Thoracic aorta (tissue), 2 donors: ENCODE results near the gene KDM6A. TPM values are rescaled to one million over a fixed set of nuclear protein-coding genes. Genes with fewer than 3 reads are reported as not detected.
"Not testable (repeated sequence)": the region's sequence is repeated elsewhere in the genome, so short reads cannot be mapped to it uniquely, and the experiment has no call there.

ENCODE experiments used
- ATAC-seq: fragments of 150-250 bp; one replicate; pipeline ENCODE4 v1.8.0; 2017; ENCODE audit warnings: low read depth; ENCODE audit not compliant: insufficient number of reproducible peaks, low FRiP score
- DNase-seq: peaks from one replicate; pipeline ENCODE4 v3.0.0-alpha.2; 2020; ENCODE audit warnings: low spot score
- H3K27ac ChIP-seq, 2 donors: fragments of 200-600 bp; sonication (generic); 1 replicate in 1 of 2; 2 replicates in 1 of 2; pipeline ENCODE4 v1.5.1; 2016; ENCODE audit warnings: mild to moderate bottlenecking in 2 of 2, moderate library complexity in 2 of 2
- H3K27me3 ChIP-seq: fragments of 200-600 bp; sonication (generic); replicated peaks from 2 replicates; pipeline ENCODE4 v1.6.0; 2016; ENCODE audit warnings: mild to moderate bottlenecking; ENCODE audit not compliant: insufficient read depth
- H3K36me3 ChIP-seq: fragments of 200-600 bp; sonication (generic); one replicate; pipeline ENCODE4 v1.5.1; 2016
- H3K4me1 ChIP-seq, 2 donors: fragments of 200-600 bp; sonication (generic); 1 replicate in 1 of 2; 2 replicates in 1 of 2; pipeline versions ENCODE4 v1.5.1 to v1.6.0; 2016; ENCODE audit warnings: low read depth in 2 of 2, mild to moderate bottlenecking in 1 of 2; ENCODE audit not compliant: control insufficient read depth in 1 of 2
- H3K4me3 ChIP-seq: fragments of 200-600 bp; sonication (generic); 2 replicates; pipeline ENCODE4 v1.5.1; 2016; ENCODE audit warnings: mild to moderate bottlenecking
- H3K9me3 ChIP-seq: fragments of 200-600 bp; sonication (generic); 2 replicates; pipeline ENCODE4 v1.5.1; 2016
- total RNA-seq, 2 donors: library from RNA; depleted of rRNA; stranded (reverse); fragments of >200 nt; gene quantifications; one replicate each; pipeline versions ENCODE4 v1.1.0 to v1.2.3, GENCODE V29; 2016
- TF ChIP-seq, protein P1 (sequence below): fragments of 200-600 bp; sonication (generic); IDR thresholded peaks from one replicate; pipeline ENCODE4 v1.5.1; 2019; ENCODE audit warnings: antibody characterized with exemption

The KDM6A gene
- total RNA-seq, 2 donors from 2014 or later: 18.3 to 26.9 TPM

DNA sequence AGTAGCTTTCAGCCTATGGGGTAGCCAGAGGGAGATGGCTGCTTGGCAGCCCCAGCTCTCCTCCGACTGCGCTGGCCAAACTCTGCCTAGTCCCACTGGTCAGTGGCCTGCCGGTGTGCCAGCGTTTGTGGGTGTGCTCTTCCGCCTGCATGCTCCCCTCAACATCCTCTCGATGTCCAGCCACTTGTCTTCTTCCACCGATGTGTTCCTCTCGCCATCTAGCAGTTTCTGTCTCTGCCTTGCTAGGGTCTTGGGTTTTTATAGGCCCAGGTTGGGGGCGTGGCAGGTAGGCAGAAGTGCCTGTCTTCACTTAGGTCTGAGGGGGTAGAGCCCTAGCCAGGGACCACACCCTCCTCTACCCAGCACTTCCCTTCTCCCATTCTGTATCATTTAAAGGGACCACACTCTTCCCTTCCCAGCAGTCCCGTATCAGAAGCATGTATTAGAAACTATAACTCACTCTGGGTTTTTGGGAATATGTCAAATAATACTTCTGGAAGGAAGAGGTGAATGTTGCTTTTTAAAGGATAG lies 124.4 kb downstream of the KDM6A start:
- Histone ChIP-seq H3K27ac (no peak overlapping the region), H3K4me3 (peak overlapping the region; percentile 25)
- ATAC-seq: no peak

GRCh38 chrX:44997888-44998287 lies 124.9 kb downstream of the KDM6A start:
- Histone ChIP-seq H3K27me3 (no peaks in the 10 kb centered on the region), H3K4me3 (peak overlapping the region; percentile 25), H3K27ac (no peak overlapping the region), H3K36me3 (no peaks in the 10 kb centered on the region), H3K9me3 (no peaks in the 10 kb centered on the region), H3K4me1 (peaks cover 4 to 16% of the 10 kb centered on the region in 2 donors)
- TF ChIP-seq, protein P1, sequence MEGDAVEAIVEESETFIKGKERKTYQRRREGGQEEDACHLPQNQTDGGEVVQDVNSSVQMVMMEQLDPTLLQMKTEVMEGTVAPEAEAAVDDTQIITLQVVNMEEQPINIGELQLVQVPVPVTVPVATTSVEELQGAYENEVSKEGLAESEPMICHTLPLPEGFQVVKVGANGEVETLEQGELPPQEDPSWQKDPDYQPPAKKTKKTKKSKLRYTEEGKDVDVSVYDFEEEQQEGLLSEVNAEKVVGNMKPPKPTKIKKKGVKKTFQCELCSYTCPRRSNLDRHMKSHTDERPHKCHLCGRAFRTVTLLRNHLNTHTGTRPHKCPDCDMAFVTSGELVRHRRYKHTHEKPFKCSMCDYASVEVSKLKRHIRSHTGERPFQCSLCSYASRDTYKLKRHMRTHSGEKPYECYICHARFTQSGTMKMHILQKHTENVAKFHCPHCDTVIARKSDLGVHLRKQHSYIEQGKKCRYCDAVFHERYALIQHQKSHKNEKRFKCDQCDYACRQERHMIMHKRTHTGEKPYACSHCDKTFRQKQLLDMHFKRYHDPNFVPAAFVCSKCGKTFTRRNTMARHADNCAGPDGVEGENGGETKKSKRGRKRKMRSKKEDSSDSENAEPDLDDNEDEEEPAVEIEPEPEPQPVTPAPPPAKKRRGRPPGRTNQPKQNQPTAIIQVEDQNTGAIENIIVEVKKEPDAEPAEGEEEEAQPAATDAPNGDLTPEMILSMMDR: no peak
- ATAC-seq: no peak
- no peak for DNase-seq

More for the DNA sequence above, 124.4 kb downstream of the KDM6A start:
- H3K27me3 ChIP-seq: no peaks in the 10 kb centered on the region
- H3K9me3 ChIP-seq: no peaks in the 10 kb centered on the region
- no peak for DNase-seq
- peaks cover 4 to 16% of the 10 kb centered on the region in 2 donors for H3K4me1 ChIP-seq
- TF ChIP-seq, protein P1: no peak
- no peaks in the 10 kb centered on the region for H3K36me3 ChIP-seq

- not testable (repeated sequence) for DNase-seq, H3K27me3 ChIP-seq, H3K9me3 ChIP-seq, H3K4me3 ChIP-seq, ATAC-seq, H3K36me3 ChIP-seq, H3K27ac ChIP-seq
- H3K4me1 ChIP-seq: peaks cover 4 to 16% of the 10 kb centered on the region in 2 donors
Measured at GRCh38 chrX:44999237-44999636, 126.2 kb downstream of the KDM6A start.

- not testable (repeated sequence) for H3K9me3 ChIP-seq, H3K27ac ChIP-seq, H3K4me3 ChIP-seq, ATAC-seq, H3K36me3 ChIP-seq, H3K27me3 ChIP-seq, DNase-seq
- H3K4me1 ChIP-seq: peaks cover 4 to 16% of the 10 kb centered on the region in 2 donors
Measured at GRCh38 chrX:44999872-45000271, 126.9 kb downstream of the KDM6A start.

GRCh38 chrX:45001048-45001447 lies 128.1 kb downstream of the KDM6A start:
- no peaks in the 10 kb centered on the region for H3K36me3 ChIP-seq
- no peaks in the 10 kb centered on the region for H3K9me3 ChIP-seq
- peaks cover 4 to 16% of the 10 kb centered on the region in 2 donors for H3K4me1 ChIP-seq
- H3K4me3 ChIP-seq: no peak overlapping the region
- H3K27me3 ChIP-seq: no peaks in the 10 kb centered on the region
- ATAC-seq: no peak
- TF ChIP-seq, protein P1: no peak
- no peak for DNase-seq
- no peak overlapping the region for H3K27ac ChIP-seq

DNA sequence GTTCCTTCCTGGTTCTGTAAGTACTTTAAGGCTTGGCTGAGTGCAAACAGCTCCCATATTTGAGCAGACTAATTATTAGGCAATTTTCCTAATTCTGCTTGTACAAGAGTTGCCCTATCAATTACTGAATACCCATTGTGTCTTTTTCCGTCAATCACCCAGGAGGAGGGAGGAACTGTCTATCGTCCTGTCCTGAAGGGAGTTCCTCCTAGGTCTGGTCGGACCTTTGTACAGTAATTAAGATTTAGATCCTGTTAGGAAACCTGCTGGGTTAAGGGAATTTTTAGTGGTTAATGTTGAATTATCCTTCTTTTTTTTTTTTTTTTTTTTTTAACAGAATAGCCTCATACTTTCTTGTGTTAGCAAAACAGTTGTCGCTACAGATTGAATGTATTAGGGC lies 130.1 kb downstream of the KDM6A start:
- no peaks in the 10 kb centered on the region for H3K9me3 ChIP-seq
- no peak overlapping the region for H3K27ac ChIP-seq
- ATAC-seq (no peak), DNase-seq (no peak)
- H3K36me3 ChIP-seq: no peaks in the 10 kb centered on the region
- no peak overlapping the region for H3K4me3 ChIP-seq
- no peaks in the 10 kb centered on the region for H3K27me3 ChIP-seq
- peaks cover under 1 to 5% of the 10 kb centered on the region in 2 donors for H3K4me1 ChIP-seq
- TF ChIP-seq, protein P1: no peak
